SIG-M5 treated with dmso at 0.1 percent for 504 hours (cell line): ENCODE data around the gene MYOG.

ENCODE experiments used
- DNase-seq: peaks from one replicate; lab custom pipeline; 2025; ENCODE audit not compliant: unreplicated experiment; lab: John Stamatoyannopoulos, UW

MYOG gene

GRCh38 chr1:203034422-203035110, 51.2 kb downstream of the MYOG start:
- no peak for DNase-seq

- DNase-seq, result no peak
These were observed 51.9 kb downstream of the MYOG start for GRCh38 chr1:203033917-203034316.

- no peak for DNase-seq
These were observed 52.5 kb downstream of the MYOG start for GRCh38 chr1:203033287-203033686.
